ENCODE measurements around the gene GPSM1.

DNA sequence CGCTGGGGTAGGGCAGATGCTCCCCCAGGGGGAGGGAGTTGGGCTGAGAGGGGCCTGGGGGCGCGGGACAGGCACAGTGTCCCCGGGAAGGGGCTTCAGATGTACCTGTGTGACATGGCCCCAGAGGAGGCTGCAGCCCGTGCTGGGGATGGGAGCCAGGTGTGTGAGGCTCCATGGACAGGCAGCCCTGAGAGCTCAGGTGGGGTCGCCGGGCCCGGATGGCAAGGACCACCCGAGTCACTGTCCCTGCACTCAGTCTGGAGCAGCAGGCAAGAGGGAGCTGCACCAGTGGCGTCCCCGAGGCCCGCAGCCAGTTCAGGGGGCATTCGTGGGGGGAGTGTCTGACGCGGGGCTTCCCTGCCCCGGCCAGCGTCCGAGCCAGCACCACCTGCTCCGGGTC is 42.4 kb upstream of the GPSM1 start:
- TF ChIP-seq EZH2phosphoT487 (IDR thresholded peaks at IDR 0.05; ENCODE audit: borderline replicate concordance, low read depth): no peak
- no peak for TF ChIP-seq CTCF (IDR thresholded peaks at IDR 0.05)

Measured in SK-N-SH (cell line).